HG03565 (cell line): ENCODE data around the gene MAP7D1.
"Not testable (repeated sequence)": the region's sequence is repeated elsewhere in the genome, so short reads cannot be mapped to it uniquely, and the experiment has no call there.

Source experiments
- ATAC-seq: cut with Tn5 transposase; IDR thresholded peaks from one replicate; pipeline ENCODE4 v1.9.1; 2021; ENCODE audit warnings: mild to moderate bottlenecking, moderate library complexity; ENCODE audit not compliant: unreplicated experiment

MAP7D1 gene

DNA sequence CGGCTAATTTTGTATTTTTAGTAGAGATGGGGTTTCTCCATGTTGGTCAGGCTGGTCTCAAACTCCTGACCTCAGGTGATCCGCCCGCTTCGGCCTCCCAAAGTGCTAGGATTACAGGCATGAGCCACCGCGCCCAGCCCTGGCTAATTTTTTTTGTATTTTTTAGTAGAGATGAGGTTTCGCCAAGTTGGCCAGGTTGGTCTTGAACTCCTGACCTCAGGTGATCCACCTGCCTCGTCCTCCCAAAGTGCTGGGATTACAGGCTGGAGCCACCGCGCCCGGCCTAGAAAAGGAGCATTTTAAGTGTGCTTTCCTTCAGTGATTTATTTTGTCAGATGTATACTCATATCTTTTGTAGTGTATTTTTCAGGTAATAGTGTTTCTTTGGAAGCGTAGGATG lies 74.3 kb downstream of the MAP7D1 start:
- not testable (repeated sequence) for ATAC-seq
